Peyer's patch (tissue), 4 donors: ENCODE data around the gene TMCC1.

Source experiments
- CTCF ChIP-seq, 6 experiments: fragments of 450-650 bp in 4 of 6; fragments of 200-600 bp in 2 of 6; sonication (generic) in 1 of 6; IDR thresholded peaks; one replicate each; pipeline ENCODE4 v1.5.1; 2017 to 2019; ENCODE audit warnings: antibody characterized with exemption in 6 of 6, mild to moderate bottlenecking in 3 of 6, moderate library complexity in 1 of 6
- POLR2A ChIP-seq, 2 donors: fragments of 450-650 bp; IDR thresholded peaks; one replicate each; pipeline ENCODE4 v1.5.1; 2017; ENCODE audit warnings: antibody characterized with exemption in 2 of 2, mild to moderate bottlenecking in 2 of 2, moderate library complexity in 2 of 2

- no peak for TF ChIP-seq CTCF (IDR thresholded peaks at IDR 0.05)
- TF ChIP-seq POLR2A (IDR thresholded peaks at IDR 0.05), result no peak
Measured at GRCh38 chr3:129732200-129732876, 161.2 kb downstream of the TMCC1 start.
